Endothelial cell of umbilical vein (primary cell): ENCODE measurements around the gene OPA1. TPM values are rescaled to one million over a fixed set of nuclear protein-coding genes. Genes with fewer than 3 reads are reported as not detected.

ENCODE experiments used
- BruUV-seq: library from RNA; stranded (reverse); fragments of 400-500 nt; replicated peaks from 2 replicates; lab custom pipeline; 2021; lab: Mats Ljungman, UMichigan
- CTCF ChIA-PET: fragments of 300-600, 350-600 bp; sonication (Branson Sonifier 250); formaldehyde crosslinking; loops from one replicate; lab custom pipeline; 2021; ENCODE audit warnings: antibody characterized with exemption, inconsistent platforms; lab: Charles Lee
- POLR2A ChIA-PET: fragments of 300-600, 350-600 bp; sonication (Branson Sonifier 250); formaldehyde crosslinking; loops from one replicate; lab custom pipeline; 2021; ENCODE audit warnings: antibody characterized with exemption, inconsistent platforms; lab: Charles Lee
- DNase-seq: peaks from one replicate; pipeline ENCODE4 v3.0.0-alpha.2; 2011; ENCODE audit warnings: low read depth, low spot score
- FAIRE-seq: peaks from 2 replicates; lab custom pipeline; 2011; peaks lifted over from hg19 to GRCh38; lab: Jason Lieb, UNC
- H2AFZ ChIP-seq: 2 replicates; pipeline ENCODE4 v1.6.0; 2012; ENCODE audit warnings: low read depth, low read length, control low read depth, inconsistent platforms
- H3K27ac ChIP-seq: 2 replicates; pipeline ENCODE4 v1.5.1; 2011; ENCODE audit warnings: low read depth, mild to moderate bottlenecking, control low read depth, low read length, moderate library complexity; ENCODE audit not compliant: insufficient read depth
- H3K27me3 ChIP-seq, 2 experiments: 2 replicates each; pipeline versions ENCODE4 v1.6.0 to v1.6.1; 2011; ENCODE audit warnings: low read length in 2 of 2, mixed read lengths in 1 of 2; ENCODE audit not compliant: control insufficient read depth in 2 of 2, insufficient read depth in 2 of 2
- H3K36me3 ChIP-seq, 2 experiments: 2 replicates in 1 of 2; 3 replicates in 1 of 2; pipeline ENCODE4 v1.5.1; 2011; ENCODE audit warnings: low read length in 2 of 2, mild to moderate bottlenecking in 1 of 2, moderate library complexity in 1 of 2; ENCODE audit not compliant: control insufficient read depth in 2 of 2, insufficient read depth in 2 of 2; ENCODE audit errors: extremely low read depth in 1 of 2
- H3K4me1 ChIP-seq: 3 replicates; pipeline ENCODE4 v1.5.1; 2011; ENCODE audit warnings: mild to moderate bottlenecking, low read length; ENCODE audit not compliant: control insufficient read depth, insufficient read depth; ENCODE audit errors: extremely low read depth
- H3K4me2 ChIP-seq: 2 replicates; pipeline ENCODE4 v1.6.1; 2011; ENCODE audit warnings: low read length, control low read depth, mixed read lengths; ENCODE audit not compliant: insufficient read depth
- H3K4me3 ChIP-seq, 3 experiments: fragments of 200-600 bp in 1 of 3; sonication (generic), shearing (Covaris generic) in 1 of 3; replicated peaks in 1 of 3; 2 replicates each; pipeline ENCODE4 v1.5.1; 2011 to 2016; ENCODE audit warnings: control low read depth in 3 of 3, low read length in 3 of 3, mild to moderate bottlenecking in 2 of 3, inconsistent platforms in 1 of 3, low read depth in 1 of 3, moderate library complexity in 1 of 3; ENCODE audit not compliant: insufficient read depth in 1 of 3
- H3K79me2 ChIP-seq: 2 replicates; pipeline ENCODE4 v1.6.0; 2012; ENCODE audit warnings: low read length, inconsistent platforms; ENCODE audit not compliant: control insufficient read depth, insufficient read depth
- H3K9ac ChIP-seq: replicated peaks from 2 replicates; pipeline ENCODE3; 2011; ENCODE audit warnings: low read length, control low read depth; ENCODE audit not compliant: insufficient read depth; ENCODE audit errors: extremely low read depth
- H3K9me1 ChIP-seq: replicated peaks from 3 replicates; pipeline ENCODE4 v1.6.0; 2011; ENCODE audit warnings: mild to moderate bottlenecking, low read length; ENCODE audit not compliant: control insufficient read depth, insufficient read depth; ENCODE audit errors: extremely low read depth
- H3K9me3 ChIP-seq: replicated peaks from 2 replicates; pipeline ENCODE4 v1.5.1; 2012; ENCODE audit warnings: low read length, inconsistent platforms; ENCODE audit not compliant: control insufficient read depth, insufficient read depth
- H4K20me1 ChIP-seq: replicated peaks from 2 replicates; pipeline ENCODE3; 2011; ENCODE audit warnings: mild to moderate bottlenecking, low read length; ENCODE audit not compliant: control insufficient read depth, insufficient read depth; ENCODE audit errors: extremely low read depth
- CTCF ChIP-seq, 2 donors: IDR thresholded peaks; 1 replicate in 1 of 2; 2 replicates in 1 of 2; pipeline ENCODE4 v1.5.1; 2011; ENCODE audit warnings: low read length in 2 of 2, mild to moderate bottlenecking in 2 of 2, moderate library complexity in 2 of 2, control low read depth in 1 of 2, inconsistent platforms in 1 of 2, low read depth in 1 of 2; ENCODE audit not compliant: insufficient read depth in 1 of 2; ENCODE audit errors: extremely low read depth in 1 of 2
- FOS ChIP-seq: IDR thresholded peaks from 2 replicates; pipeline ENCODE4 v1.6.1; 2011; ENCODE audit warnings: mild to moderate bottlenecking, low read length, moderate library complexity, borderline replicate concordance; ENCODE audit not compliant: insufficient read depth
- GATA2 ChIP-seq: IDR thresholded peaks from 2 replicates; pipeline ENCODE4 v1.7.0; 2011; ENCODE audit warnings: low read depth, mild to moderate bottlenecking, moderate library complexity, mixed read lengths, low read length; ENCODE audit not compliant: insufficient read length, insufficient read depth
- JUN ChIP-seq: IDR thresholded peaks from 2 replicates; pipeline ENCODE4 v1.6.1; 2011; ENCODE audit warnings: borderline replicate concordance, low read depth; ENCODE audit not compliant: insufficient read length, insufficient read depth
- MAX ChIP-seq: IDR thresholded peaks from 2 replicates; pipeline ENCODE4 v1.6.1; 2011; ENCODE audit not compliant: insufficient read depth, insufficient read length
- MYC ChIP-seq: IDR thresholded peaks from one replicate; pipeline ENCODE4 v1.6.1; 2011; ENCODE audit warnings: mild to moderate bottlenecking, low read depth, low read length
- POLR2A ChIP-seq: IDR thresholded peaks from 2 replicates; pipeline ENCODE4 v1.6.1; 2012; ENCODE audit warnings: low read depth, mild to moderate bottlenecking, control low read depth, low read length
- POLR2AphosphoS5 ChIP-seq: IDR thresholded peaks from 2 replicates; pipeline ENCODE4 v1.6.1; 2012; ENCODE audit warnings: low read depth, mild to moderate bottlenecking, control low read depth, low read length, moderate library complexity; ENCODE audit not compliant: insufficient read depth
- dilution Hi-C: fragments of 300-500 bp; cut with MboI; formaldehyde crosslinking; loops from one replicate; pipeline ENCODE4 v1.15.0; 2019; ENCODE audit warnings: low sequenced_read_pairs; ENCODE audit not compliant: extremely low pct_ligation_motif_present
- intact Hi-C: fragments of 100-400 bp; cut with micrococcal nuclease; formaldehyde crosslinking; loops from one replicate; pipeline ENCODE4 v1.10.0; 2022
- polyA plus RNA-seq, 4 experiments: library from polyadenylated mRNA; depleted of rRNA in 3 of 4; stranded (reverse) in 3 of 4; unstranded in 1 of 4; fragments of >200 nt; gene quantifications; 2 replicates each; pipeline versions ENCODE4 v1.2.1 to v1.2.3, GENCODE V29; 2011 to 2012; ENCODE audit warnings: missing spikeins in 1 of 4
- total RNA-seq: library from RNA; stranded (reverse); gene quantifications from 2 replicates; pipeline ENCODE4 v1.2.3, GENCODE V29; 2021

The OPA1 gene
- total and polyA plus RNA-seq, 2 donors (not counting 3 experiments of a cell fraction or from before 2014, with no cell fraction given), result 10.0 to 62.0 TPM

- dilution Hi-C loops, result no loop called here
- ChIA-PET CTCF (interaction anchor here (1.5 kb wide), 2 partner anchors 10 to 25 kb away, joined by 3 read pairs; no protein-coding TSS in a partner anchor), POLR2A (no interaction called here)
These were observed 126.7 kb downstream of the OPA1 start for GRCh38 chr3:193719735-193720134.

More at GRCh38 chr3:193719735-193720134, 126.7 kb downstream of the OPA1 start:
- peaks cover 5 to 9% of the 10 kb centered on the region in 2 experiments for H3K27me3 ChIP-seq
- H3K9me3 ChIP-seq, result no peaks in the 10 kb centered on the region
- H3K36me3 ChIP-seq, result no peaks in the 10 kb centered on the region
- H3K9me1 ChIP-seq, result no peaks in the 10 kb centered on the region
- intact Hi-C loops, result no loop called here
- H2AFZ ChIP-seq, result no peak overlapping the region
- DNase-seq (no peak), FAIRE-seq (no peak)
- BruUV-seq, result no TSS peak
- H3K9ac ChIP-seq, result no peak overlapping the region
- no peak overlapping the region for H3K4me2 ChIP-seq
- H3K4me1 ChIP-seq, result no peaks in the 10 kb centered on the region
- H4K20me1 ChIP-seq, result no peaks in the 10 kb centered on the region
- no peak overlapping the region for H3K27ac ChIP-seq
- no peaks in the 10 kb centered on the region for H3K79me2 ChIP-seq
- TF ChIP-seq MAX (no peak), GATA2 (no peak), JUN (no peak), MYC (no peak), POLR2AphosphoS5 (no peak), CTCF (IDR thresholded peaks at IDR 0.05; ENCODE audit: extremely low read depth in 1 of 2, insufficient read depth in 1 of 2, low read depth in 1 of 2, low read length in 2 of 2) (no peak), FOS (no peak), POLR2A (no peak)
- H3K4me3 ChIP-seq, result no peak overlapping the region
